Glutamatergic neuron (in vitro differentiated cells): Measurements from ENCODE around the gene ZNF423. TPM values are rescaled to one million over a fixed set of nuclear protein-coding genes. Genes with fewer than 3 reads are reported as not detected.

Experiments used
- DNase-seq: peaks from one replicate; pipeline ENCODE4 v3.0.0; 2022
- H3K27ac Mint-ChIP-seq: one replicate; pipeline ENCODE4 v1.8.0; 2020; ENCODE audit warnings: mild to moderate bottlenecking, mixed read lengths, inconsistent platforms; ENCODE audit not compliant: unreplicated experiment
- H3K27me3 Mint-ChIP-seq: one replicate; pipeline ENCODE4 v1.8.0; 2020; ENCODE audit warnings: mild to moderate bottlenecking, moderate library complexity, mixed read lengths, inconsistent platforms; ENCODE audit not compliant: unreplicated experiment
- H3K36me3 Mint-ChIP-seq: one replicate; pipeline ENCODE4 v1.8.0; 2020; ENCODE audit warnings: mild to moderate bottlenecking, mixed read lengths, inconsistent platforms; ENCODE audit not compliant: unreplicated experiment
- H3K4me1 Mint-ChIP-seq: one replicate; pipeline ENCODE4 v1.8.0; 2020; ENCODE audit warnings: mild to moderate bottlenecking, low read depth, mixed read lengths, inconsistent platforms; ENCODE audit not compliant: unreplicated experiment
- H3K4me3 Mint-ChIP-seq: one replicate; pipeline ENCODE4 v1.8.0; 2020; ENCODE audit warnings: mild to moderate bottlenecking, mixed read lengths, inconsistent platforms; ENCODE audit not compliant: unreplicated experiment
- H3K9me3 Mint-ChIP-seq: one replicate; pipeline ENCODE4 v1.8.0; 2020; ENCODE audit warnings: mild to moderate bottlenecking, moderate library complexity, mixed read lengths, inconsistent platforms; ENCODE audit not compliant: unreplicated experiment
- CTCF ChIP-seq: fragments of 200-600 bp; sonication (generic); IDR thresholded peaks from one replicate; pipeline ENCODE4 v1.5.0; 2021; ENCODE audit not compliant: partially characterized antibody, unreplicated experiment
- total RNA-seq: library from RNA; stranded (reverse); fragmentation: NEBNext Ultra II Directional; extraction: Animal tissue kit (Norgen Biotek cat#: 25700); gene quantifications from one replicate; pipeline ENCODE4 v1.2.1, GENCODE V29; 2021; ENCODE audit not compliant: unreplicated experiment

The ZNF423 gene
- total RNA-seq, 1 donor from 2014 or later = 149 TPM

GRCh38 chr16:49580751-49581303 lies 275.1 kb downstream of the ZNF423 start:
- H3K9me3 Mint-ChIP-seq = peaks cover 13% of the 10 kb centered on the region
- peak overlapping the region; percentile 9 for H3K27ac Mint-ChIP-seq
- H3K4me1 Mint-ChIP-seq = peaks cover 35% of the 10 kb centered on the region
- H3K36me3 Mint-ChIP-seq = no peaks in the 10 kb centered on the region
- DNase-seq = peak; percentile 4
- TF ChIP-seq CTCF = no peak
- no peak overlapping the region for H3K4me3 Mint-ChIP-seq
- H3K27me3 Mint-ChIP-seq = peaks cover 6% of the 10 kb centered on the region

- Mint-ChIP-seq H3K4me3 (no peak overlapping the region), H3K36me3 (no peaks in the 10 kb centered on the region), H3K9me3 (peaks cover 24% of the 10 kb centered on the region), H3K27ac (no peak overlapping the region), H3K27me3 (peaks cover 12% of the 10 kb centered on the region), H3K4me1 (peaks cover 35% of the 10 kb centered on the region)
- no peak for TF ChIP-seq CTCF
- DNase-seq = no peak
These were observed 277.4 kb downstream of the ZNF423 start for GRCh38 chr16:49578435-49579024.

- no peak overlapping the region for H3K4me3 Mint-ChIP-seq
- TF ChIP-seq CTCF = no peak
- H3K27me3 Mint-ChIP-seq = peaks cover 12% of the 10 kb centered on the region
- H3K36me3 Mint-ChIP-seq = peaks cover 2% of the 10 kb centered on the region
- DNase-seq = no peak
- H3K9me3 Mint-ChIP-seq = peaks cover 24% of the 10 kb centered on the region
- H3K4me1 Mint-ChIP-seq = peaks cover 35% of the 10 kb centered on the region
- no peak overlapping the region for H3K27ac Mint-ChIP-seq
These were observed 277.9 kb downstream of the ZNF423 start for GRCh38 chr16:49578018-49578417.

GRCh38 chr16:49576941-49577340 lies 279.0 kb downstream of the ZNF423 start:
- Mint-ChIP-seq H3K9me3 (peaks cover 21% of the 10 kb centered on the region), H3K27ac (no peak overlapping the region), H3K27me3 (peaks cover 18% of the 10 kb centered on the region), H3K4me3 (no peak overlapping the region), H3K36me3 (peaks cover 9% of the 10 kb centered on the region), H3K4me1 (peaks cover 33% of the 10 kb centered on the region)
- TF ChIP-seq CTCF = no peak
- DNase-seq = no peak

- no peak for DNase-seq
- Mint-ChIP-seq H3K9me3 (peaks cover 22% of the 10 kb centered on the region), H3K36me3 (peaks cover 15% of the 10 kb centered on the region), H3K27me3 (peaks cover 19% of the 10 kb centered on the region), H3K4me3 (no peak overlapping the region), H3K27ac (no peak overlapping the region), H3K4me1 (peaks cover 31% of the 10 kb centered on the region)
- TF ChIP-seq CTCF = no peak
These were observed 279.8 kb downstream of the ZNF423 start for GRCh38 chr16:49576173-49576494.
